Upper lobe of left lung (tissue), 4 donors: ENCODE data around the gene SORBS2.

ENCODE experiments used
- CTCF ChIP-seq, 6 experiments: fragments of 450-650 bp in 4 of 6; fragments of 200-600 bp in 2 of 6; sonication (generic) in 2 of 6; IDR thresholded peaks; one replicate each; pipeline ENCODE4 v1.5.1; 2016 to 2019; ENCODE audit warnings: antibody characterized with exemption in 6 of 6
- EP300 ChIP-seq, 4 donors: sonication (generic); formaldehyde crosslinking; IDR thresholded peaks; one replicate each; pipeline ENCODE4 v1.5.1; 2017; ENCODE audit warnings: antibody characterized with exemption in 4 of 4, control low read depth in 2 of 4

DNA sequence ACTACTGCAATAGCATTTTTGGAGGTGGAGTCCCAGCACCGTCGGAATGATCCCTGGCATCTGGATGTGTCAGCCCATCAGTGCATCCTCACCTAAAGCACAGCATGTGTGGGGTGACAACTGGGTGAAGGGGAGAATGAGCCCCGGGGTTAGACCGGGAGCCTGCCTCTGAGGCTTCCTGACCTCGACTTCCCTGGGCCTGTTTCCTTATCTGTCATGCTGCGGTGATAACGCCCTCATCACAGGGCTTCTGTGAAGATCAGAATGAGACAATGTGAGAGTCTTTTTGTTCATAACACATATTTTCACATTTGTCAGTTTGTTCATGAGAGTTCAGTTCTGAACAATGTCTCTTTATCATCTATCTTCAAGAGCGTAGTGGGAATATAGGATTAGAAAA, 245.6 kb downstream of the SORBS2 start:
- no peak for TF ChIP-seq EP300 (IDR thresholded peaks at IDR 0.05)
- TF ChIP-seq CTCF (IDR thresholded peaks at IDR 0.05), result no peak
